HG02678 (cell line): ENCODE results near the gene ACKR3.

Experiments used
- ATAC-seq: cut with Tn5 transposase; IDR thresholded peaks from one replicate; pipeline ENCODE4 v1.9.1; 2021; ENCODE audit warnings: mild to moderate bottlenecking, moderate library complexity; ENCODE audit not compliant: unreplicated experiment

ACKR3 gene

DNA sequence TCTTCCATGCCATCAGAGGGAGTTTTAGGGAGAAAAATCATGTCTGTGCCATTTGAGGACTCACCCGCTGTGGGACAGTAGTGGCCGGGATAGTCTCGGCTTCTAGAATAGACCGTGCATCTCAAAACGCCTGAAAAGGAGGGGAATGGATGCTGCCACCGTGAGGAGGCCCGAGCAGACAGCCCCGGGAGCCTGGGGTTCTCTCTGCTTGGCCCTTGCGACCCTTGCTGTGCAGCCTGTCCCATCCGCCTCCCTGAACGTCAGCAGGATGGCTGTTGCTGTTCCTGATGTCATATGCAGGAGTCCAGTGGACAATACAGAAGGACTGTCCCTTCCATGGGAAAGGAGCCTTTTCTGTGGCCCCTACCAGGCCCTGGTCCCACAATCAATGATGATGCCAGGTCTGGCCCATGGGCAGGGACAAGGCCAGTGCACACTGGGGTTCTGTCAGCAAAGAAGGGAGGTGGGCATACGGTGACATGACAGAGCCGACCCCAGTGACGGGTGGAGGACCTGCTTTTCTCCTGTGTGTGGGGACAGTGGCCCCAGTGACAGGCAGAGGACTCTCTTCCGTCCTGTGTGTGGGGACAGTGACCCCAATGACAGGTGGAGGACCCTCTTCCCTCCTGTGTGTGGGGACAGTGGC is 58.8 kb downstream of the ACKR3 start:
- ATAC-seq, result no peak

DNA sequence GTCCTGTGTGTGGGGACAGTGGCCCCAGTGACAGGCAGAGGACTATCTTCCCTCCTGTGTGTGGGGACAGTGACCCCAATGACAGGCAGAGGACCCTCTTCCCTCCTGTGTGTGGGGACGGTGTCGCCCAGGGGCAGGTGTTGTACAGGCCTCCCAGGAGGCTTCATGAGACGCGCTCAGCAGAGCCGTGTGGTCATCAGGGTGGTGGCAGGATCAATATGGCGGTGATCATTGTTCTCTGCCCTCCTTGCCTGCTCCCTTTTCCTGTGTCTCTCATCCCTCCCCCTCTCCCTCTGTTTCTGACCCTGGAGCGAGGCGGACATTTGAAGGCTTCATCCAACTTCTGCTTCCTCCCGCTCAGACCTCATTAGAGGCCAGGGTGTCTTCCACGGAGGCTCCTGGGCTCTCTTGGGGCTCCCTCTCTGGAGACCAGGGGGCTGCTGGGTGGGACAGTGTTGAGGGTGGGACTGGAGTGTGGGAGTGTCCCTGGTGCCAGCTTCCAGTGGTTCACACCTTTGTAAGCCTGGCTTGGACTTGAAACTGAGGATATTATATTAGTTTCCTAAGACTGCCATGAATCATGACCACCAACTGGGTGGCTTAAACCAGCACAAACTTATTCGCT is 59.5 kb downstream of the ACKR3 start:
- no peak for ATAC-seq

DNA sequence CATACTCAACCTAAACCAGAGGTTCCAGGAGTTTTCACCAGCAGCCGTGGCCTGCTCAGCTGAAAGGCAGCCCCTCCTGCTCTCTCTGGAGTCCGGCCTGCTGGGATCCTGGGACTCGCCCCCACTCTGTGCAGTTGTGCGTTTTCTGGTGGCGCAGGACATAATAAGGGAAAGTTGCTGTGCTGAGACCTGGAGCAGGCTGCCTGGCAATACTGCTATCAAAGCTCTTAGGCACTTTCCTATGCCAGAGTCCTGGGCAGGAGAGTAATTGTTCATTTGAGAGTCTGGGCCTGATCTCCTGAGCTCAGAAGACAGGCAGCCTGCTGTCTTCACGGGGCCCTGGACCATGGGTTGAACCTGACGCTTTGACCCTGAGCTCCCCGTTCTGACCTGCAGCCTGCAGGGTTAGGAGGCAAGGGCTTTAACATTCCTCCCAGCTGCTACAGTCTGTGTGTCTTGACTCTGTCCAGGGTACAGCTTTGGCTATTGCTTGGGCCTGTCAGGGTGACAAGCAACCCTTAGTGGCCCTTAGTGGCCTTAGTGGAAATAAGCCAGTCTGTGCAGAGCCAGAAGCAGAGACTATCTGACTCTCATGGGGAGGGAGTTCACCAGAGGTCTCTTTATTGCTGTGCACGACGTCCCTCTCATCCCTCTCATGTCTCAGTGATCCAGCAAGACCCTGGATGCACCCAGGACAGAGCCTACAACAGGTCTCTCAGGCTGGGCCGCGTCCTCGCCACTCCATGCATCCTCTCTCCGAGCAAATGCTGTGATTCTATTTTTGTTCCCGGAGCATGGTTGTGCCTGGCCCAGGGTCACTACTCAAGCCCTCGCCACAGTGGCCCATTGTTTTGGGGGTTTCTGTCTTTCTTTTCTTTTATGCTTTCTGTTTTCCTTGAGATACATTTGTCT is 60.6 kb downstream of the ACKR3 start:
- no peak for ATAC-seq

DNA sequence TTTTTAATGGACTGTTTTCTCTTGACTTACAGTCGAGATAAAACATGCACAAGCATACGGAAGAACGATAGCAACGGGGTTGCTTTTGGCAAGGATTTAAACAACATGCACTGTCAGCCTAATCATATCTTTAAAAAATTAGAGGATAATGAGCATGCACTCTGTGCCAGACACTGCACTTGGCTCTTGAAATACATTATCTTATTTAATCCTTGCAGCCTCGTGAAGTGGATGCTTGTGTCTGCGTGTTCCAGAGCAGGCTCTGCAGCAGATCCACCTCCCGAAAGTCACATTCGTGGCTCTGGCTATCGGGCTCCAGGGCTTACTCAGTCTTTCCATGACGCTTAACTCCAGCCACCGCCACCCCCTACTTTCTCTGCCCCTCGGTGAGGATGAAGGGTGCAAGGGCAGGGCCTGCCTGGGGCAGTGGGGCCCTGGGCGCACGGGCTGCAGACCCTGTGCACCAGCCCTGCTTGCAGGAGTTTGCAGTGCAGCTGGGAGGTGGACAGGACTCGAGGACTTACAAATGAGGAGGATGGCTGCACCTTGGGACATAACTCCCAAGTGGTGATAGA is 61.7 kb downstream of the ACKR3 start:
- no peak for ATAC-seq

DNA sequence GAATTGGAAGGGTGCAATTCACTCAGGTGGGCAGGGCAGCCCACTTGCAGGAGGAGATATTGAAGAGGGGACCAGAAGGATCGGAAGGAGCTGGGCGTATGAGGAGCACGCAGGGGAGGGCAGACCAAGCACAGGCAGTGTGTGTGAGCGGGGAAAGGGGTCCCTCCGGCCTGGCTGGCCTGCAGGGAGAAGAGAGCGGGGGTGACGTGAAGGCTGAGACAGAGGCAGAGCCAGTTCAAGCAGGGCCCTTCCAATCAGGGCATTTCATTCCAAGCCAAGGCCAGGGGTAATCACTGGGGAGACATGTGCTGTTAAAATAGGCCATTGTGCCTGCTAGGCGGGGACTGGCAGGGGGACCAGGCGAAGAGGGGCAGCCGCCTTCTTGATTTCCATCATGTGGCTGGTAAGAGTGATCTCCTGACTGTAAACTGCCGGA is 62.2 kb downstream of the ACKR3 start:
- ATAC-seq, result no peak
